Measurements from ENCODE around the gene VTI1A. TPM values are rescaled to one million over a fixed set of nuclear protein-coding genes. Genes with fewer than 3 reads are reported as not detected.

VTI1A gene
- total and polyA plus RNA-seq, 2 experiments from 2014 or later, result 26.8 to 31.0 TPM

GRCh38 chr10:112766636-112767035, 319.6 kb downstream of the VTI1A start (continued):
- TF ChIP-seq ZNF462 (CRISPR knock-in tag; IDR thresholded peaks at IDR 0.05), result no peak
- TF ChIP-seq EZH2 (IDR thresholded peaks at IDR 0.05; ENCODE audit: low read depth, unreplicated experiment), result no peak
- no peak for TF ChIP-seq ZNF114 (CRISPR knock-in tag; IDR thresholded peaks at IDR 0.05)
- no peak for TF ChIP-seq POLR2AphosphoS5 (IDR thresholded peaks at IDR 0.05; ENCODE audit: low read depth)
- no peak for TF ChIP-seq NANOG (IDR thresholded peaks at IDR 0.05; ENCODE audit: borderline replicate concordance)
- TF ChIP-seq STAT1 (IDR thresholded peaks at IDR 0.05; ENCODE audit: unreplicated experiment), result no peak
- TF ChIP-seq JUNB (IDR thresholded peaks at IDR 0.05; ENCODE audit: unreplicated experiment), result no peak
- TF ChIP-seq EZH2phosphoT487 (IDR thresholded peaks at IDR 0.05; ENCODE audit: unreplicated experiment), result no peak
- TF ChIP-seq CREB1 (CRISPR knock-in tag; IDR thresholded peaks at IDR 0.05; ENCODE audit: low read depth), result no peak

- ATAC-seq (no peak), DNase-seq (ENCODE audit: low spot score) (peak; percentile 17)
- Histone ChIP-seq H3K4me3 (no peak overlapping the region), H3K27me3 (ENCODE audit: insufficient read depth) (no peaks in the 10 kb centered on the region), H3F3A (replicated peaks; ENCODE audit: low read depth) (no peaks in the 10 kb centered on the region), H3K79me2 (replicated peaks; ENCODE audit: insufficient read depth) (no peaks in the 10 kb centered on the region), H3K4me2 (no peak overlapping the region), H4K20me1 (replicated peaks; ENCODE audit: insufficient read depth) (no peaks in the 10 kb centered on the region), H3K36me3 (ENCODE audit: insufficient read depth) (no peaks in the 10 kb centered on the region), H3K9me2 (ENCODE audit: insufficient read depth) (peaks cover 10% of the 10 kb centered on the region), H2AFZ (no peak overlapping the region), H3K27ac (ENCODE audit: low read depth) (no peak overlapping the region), H3K4me1 (ENCODE audit: insufficient read depth) (peaks cover 29% of the 10 kb centered on the region)
- Mint-ChIP-seq H3K36me3 (ENCODE audit: low read depth) (peaks cover 8% of the 10 kb centered on the region; the same call in 2 of the 3 replicates), H3K4me3 (no peak overlapping the region), H3K27me3 (ENCODE audit: insufficient read depth, low read depth, poor library complexity) (peaks cover 1% of the 10 kb centered on the region), H3K4me1 (peaks cover 27% of the 10 kb centered on the region), H3K27ac (peak overlapping the region; percentile 6; the same call in 1 of the 2 replicates), H3K9me3 (no peaks in the 10 kb centered on the region)
- no peak for TF ChIP-seq ZNF462 (CRISPR knock-in tag; IDR thresholded peaks at IDR 0.05)
- TF ChIP-seq POLR2AphosphoS5 (IDR thresholded peaks at IDR 0.05; ENCODE audit: low read depth), result no peak
- TF ChIP-seq EZH2phosphoT487 (IDR thresholded peaks at IDR 0.05; ENCODE audit: unreplicated experiment), result no peak
- no peak for TF ChIP-seq EZH2 (IDR thresholded peaks at IDR 0.05; ENCODE audit: low read depth, unreplicated experiment)
- no peak for TF ChIP-seq CREB1 (CRISPR knock-in tag; IDR thresholded peaks at IDR 0.05; ENCODE audit: low read depth)
- no peak for TF ChIP-seq JUNB (IDR thresholded peaks at IDR 0.05; ENCODE audit: unreplicated experiment)
- no peak for TF ChIP-seq ZNF114 (CRISPR knock-in tag; IDR thresholded peaks at IDR 0.05)
Observed at GRCh38 chr10:112767156-112767555, 320.1 kb downstream of the VTI1A start.
